Fibroblast of the aortic adventitia (primary cell): ENCODE measurements around the gene ANKRD35. TPM values are rescaled to one million over a fixed set of nuclear protein-coding genes. Genes with fewer than 3 reads are reported as not detected.

Experiments
- DNase-seq: peaks from one replicate; pipeline ENCODE4 v3.0.0-alpha.2; 2010; ENCODE audit warnings: low read depth
- H3K4me3 ChIP-seq: 2 replicates; pipeline ENCODE4 v1.5.1; 2011; ENCODE audit warnings: low read depth, mild to moderate bottlenecking, control low read depth, low read length, moderate library complexity
- total RNA-seq: library from RNA; depleted of rRNA; stranded (reverse); fragments of >200 nt; gene quantifications from 2 replicates; pipeline ENCODE4 v1.2.3, GENCODE V29; 2012; ENCODE audit warnings: low replicate concordance
- TF ChIP-seq, protein P1 (sequence below): IDR thresholded peaks from 2 replicates; pipeline ENCODE4 v1.5.1; 2011; ENCODE audit warnings: mild to moderate bottlenecking, low read length, control low read depth, inconsistent platforms; ENCODE audit not compliant: insufficient read depth

ANKRD35 gene
- total RNA-seq, 1 donor, result 3.9 TPM

DNA sequence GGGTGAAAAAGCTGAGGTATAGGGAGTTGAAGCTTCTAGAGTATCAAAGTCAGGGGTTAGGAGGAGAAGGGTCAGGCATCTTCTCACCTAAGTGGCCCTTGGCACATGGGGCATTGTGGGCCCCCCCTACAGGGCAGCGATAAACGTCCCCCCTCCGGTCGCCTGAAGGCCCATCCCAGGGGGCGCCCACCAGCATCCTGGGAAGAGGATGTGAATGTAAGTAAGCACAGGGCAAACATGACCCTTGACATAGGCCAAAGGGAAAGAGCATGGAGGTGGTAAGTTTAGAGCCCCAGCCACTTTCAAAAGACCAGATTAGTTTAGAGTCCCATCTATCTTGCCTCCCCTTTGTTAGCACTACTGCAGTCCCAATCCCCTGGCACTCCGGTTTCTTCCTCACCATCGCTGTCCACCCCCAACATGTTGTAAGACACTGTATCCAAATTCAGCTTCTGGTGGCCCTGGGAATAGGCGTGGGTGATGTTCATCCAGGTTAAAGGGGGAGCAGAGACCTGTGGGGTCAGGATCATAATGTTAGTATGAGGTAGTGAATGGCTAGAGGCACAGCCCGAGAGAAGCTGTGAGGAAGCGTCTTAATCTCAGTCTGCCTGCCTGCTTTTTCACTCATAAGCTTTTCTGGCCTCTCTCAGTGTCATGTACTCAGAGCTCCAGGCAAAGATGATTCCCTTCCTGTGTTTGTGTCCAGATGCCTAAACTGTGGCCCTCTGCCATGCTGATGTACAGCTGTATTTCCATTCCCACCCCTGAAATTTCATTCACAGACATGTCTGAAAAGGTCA, 21.5 kb upstream of the ANKRD35 start:
- H3K4me3 ChIP-seq, result no peak overlapping the region
- TF ChIP-seq, protein P1, sequence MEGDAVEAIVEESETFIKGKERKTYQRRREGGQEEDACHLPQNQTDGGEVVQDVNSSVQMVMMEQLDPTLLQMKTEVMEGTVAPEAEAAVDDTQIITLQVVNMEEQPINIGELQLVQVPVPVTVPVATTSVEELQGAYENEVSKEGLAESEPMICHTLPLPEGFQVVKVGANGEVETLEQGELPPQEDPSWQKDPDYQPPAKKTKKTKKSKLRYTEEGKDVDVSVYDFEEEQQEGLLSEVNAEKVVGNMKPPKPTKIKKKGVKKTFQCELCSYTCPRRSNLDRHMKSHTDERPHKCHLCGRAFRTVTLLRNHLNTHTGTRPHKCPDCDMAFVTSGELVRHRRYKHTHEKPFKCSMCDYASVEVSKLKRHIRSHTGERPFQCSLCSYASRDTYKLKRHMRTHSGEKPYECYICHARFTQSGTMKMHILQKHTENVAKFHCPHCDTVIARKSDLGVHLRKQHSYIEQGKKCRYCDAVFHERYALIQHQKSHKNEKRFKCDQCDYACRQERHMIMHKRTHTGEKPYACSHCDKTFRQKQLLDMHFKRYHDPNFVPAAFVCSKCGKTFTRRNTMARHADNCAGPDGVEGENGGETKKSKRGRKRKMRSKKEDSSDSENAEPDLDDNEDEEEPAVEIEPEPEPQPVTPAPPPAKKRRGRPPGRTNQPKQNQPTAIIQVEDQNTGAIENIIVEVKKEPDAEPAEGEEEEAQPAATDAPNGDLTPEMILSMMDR, result no peak
- DNase-seq, result peak; percentile 30

DNA sequence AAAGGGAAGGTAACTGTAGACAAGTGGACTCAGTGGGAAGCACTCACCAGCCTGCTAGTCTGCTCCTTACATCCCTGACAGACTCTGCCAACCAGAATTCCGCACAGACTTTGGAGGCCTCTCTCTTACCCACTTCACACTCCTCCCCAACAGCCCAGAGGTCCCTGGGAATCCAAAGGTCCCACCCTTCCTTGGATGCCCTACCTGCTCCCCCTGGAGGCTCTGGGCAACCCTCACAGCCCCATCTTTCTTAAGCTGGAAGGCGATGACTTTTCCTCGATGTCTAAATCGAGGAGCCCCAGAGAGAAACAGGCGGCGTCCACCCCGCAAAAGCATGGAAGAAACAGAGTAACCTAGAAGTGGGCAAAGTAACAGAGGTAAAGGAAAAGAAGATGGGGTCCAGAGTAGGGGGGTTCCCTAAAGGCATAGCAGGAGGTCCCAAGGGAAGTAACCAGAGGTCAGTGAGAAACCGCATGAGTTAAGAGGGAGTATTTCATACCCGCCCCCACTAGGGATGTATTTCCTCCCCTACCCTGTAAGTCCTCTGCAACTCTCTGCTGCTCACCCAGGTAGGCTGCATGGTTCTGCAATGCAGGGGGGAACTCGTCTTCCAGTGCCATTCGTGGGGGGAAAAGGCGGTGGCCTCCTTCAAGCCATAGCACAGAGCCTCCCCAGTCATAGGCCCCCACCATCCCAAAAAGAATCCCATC, 15.8 kb upstream of the ANKRD35 start:
- no peak overlapping the region for H3K4me3 ChIP-seq
- DNase-seq, result no peak
- TF ChIP-seq, protein P1, result no peak

DNA sequence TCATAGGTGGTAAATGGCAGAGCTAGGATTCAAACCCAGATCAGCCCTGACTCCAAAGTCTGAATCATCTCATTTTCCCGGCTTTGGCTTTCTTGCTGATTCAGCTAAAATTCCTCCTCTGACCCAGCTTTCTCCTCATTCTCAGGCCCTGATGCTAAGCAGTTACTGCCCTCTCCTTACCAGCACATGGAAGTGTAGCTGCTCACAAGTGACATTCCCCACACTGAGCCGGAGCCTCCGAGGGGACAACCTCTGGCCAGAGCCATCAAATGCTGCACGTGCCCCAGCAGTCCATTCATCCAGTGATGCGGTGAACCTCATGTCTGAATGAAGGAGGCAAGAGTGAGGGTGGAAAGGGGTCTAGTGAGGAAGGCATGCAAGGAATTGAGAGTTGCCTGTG, 13.1 kb upstream of the ANKRD35 start:
- TF ChIP-seq, protein P1, result no peak
- H3K4me3 ChIP-seq, result no peak overlapping the region
- DNase-seq, result no peak

DNA sequence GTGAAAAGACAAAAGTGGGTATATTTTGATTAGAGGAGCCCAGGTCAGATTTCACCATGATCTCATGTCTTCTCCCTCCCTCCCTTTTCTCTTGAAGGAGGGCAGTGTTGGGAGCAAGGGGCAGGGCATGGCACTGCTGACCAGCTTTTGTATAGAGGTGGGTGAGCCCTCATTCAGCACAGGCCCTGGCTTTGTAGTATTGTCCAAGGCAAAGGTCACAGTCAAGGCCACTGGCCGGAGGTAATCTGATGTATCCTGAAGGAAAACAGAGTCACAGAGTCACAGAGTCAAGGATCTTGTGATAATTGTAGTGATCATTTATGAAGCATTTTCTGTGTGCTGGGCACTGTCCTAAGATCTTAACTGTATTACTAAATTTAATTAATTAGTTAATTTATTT, 12.3 kb upstream of the ANKRD35 start:
- no peak for DNase-seq
- TF ChIP-seq, protein P1, result no peak
- H3K4me3 ChIP-seq, result no peak overlapping the region

DNA sequence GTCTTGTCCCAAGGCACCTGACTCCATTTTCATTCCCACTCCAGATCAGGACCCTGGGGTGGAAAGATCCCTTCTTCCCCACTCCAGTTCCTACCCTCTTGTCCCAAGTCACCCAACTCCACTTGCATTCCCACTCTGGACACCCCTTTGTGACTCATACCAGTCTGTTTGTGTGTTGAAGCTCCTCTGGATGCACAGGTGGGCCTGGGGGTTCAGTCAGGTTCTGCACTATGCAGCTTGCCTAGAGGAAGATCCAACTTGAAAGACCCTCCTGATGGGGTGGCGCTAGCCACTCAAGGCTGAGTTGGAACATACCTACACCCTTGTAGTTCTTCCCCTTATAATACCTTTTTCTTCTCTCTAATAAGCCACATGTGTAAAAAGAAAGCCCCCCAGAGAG, 9.8 kb upstream of the ANKRD35 start:
- TF ChIP-seq, protein P1, result no peak
- no peak for DNase-seq

DNA sequence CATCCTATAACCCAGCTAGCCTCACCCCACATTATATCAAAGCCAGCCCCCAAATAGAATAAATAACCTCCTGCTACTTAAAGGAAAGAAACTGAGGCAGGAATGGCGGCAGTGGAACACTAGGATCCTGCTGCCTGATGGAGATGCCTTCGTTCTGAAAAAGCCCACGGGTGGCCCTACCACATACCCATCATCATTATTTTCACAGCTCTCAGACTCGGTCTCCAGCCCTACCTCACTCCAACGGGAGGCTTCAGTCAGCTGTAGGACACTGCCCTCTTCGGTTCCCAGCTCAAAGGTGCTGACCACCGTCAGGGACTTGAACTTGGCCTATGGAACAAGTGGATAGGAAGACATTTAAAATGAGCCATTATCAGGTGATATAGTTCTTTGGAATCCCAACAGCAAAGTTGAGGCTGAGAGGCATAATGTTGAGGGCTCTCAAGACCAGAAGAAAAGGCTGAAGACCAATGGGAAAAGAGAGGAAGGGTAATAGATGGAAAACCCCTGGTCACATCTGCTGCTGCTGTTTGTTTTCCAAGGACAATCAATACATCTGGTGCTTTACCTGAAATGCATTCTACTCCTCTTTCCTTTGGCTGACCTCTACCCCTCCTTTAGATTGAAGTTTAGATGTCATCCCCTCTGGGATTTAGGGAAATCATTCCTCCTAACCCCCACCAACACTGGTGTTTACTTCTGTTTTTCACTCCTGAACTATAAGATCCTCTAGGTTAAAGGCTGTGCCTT, 7.8 kb upstream of the ANKRD35 start:
- H3K4me3 ChIP-seq, result no peak overlapping the region
- no peak for DNase-seq
- TF ChIP-seq, protein P1, result no peak

More for the DNA sequence above, 9.8 kb upstream of the ANKRD35 start:
- H3K4me3 ChIP-seq, result no peak overlapping the region
